H9 (cell line): ENCODE measurements around the gene ZFP69. TPM values are rescaled to one million over a fixed set of nuclear protein-coding genes. Genes with fewer than 3 reads are reported as not detected.

Experiments
- DNase-seq: peaks from one replicate; pipeline ENCODE4 v3.0.0-alpha.2; 2017
- H2AFZ ChIP-seq: one replicate; pipeline ENCODE4 v1.6.1; 2013; ENCODE audit warnings: mild to moderate bottlenecking, low read length, control low read depth, moderate library complexity
- H2AK5ac ChIP-seq: 2 replicates; pipeline ENCODE4 v1.6.1; 2013; ENCODE audit warnings: low read length, control low read depth, mixed read lengths; ENCODE audit not compliant: insufficient read length
- H2BK120ac ChIP-seq: one replicate; pipeline ENCODE4 v1.6.1; 2013; ENCODE audit warnings: low read depth, mild to moderate bottlenecking, low read length, control low read depth, inconsistent platforms; ENCODE audit not compliant: poor library complexity, severe bottlenecking
- H2BK12ac ChIP-seq: 2 replicates; pipeline ENCODE4 v1.6.1; 2013; ENCODE audit warnings: low read length, control low read depth, mixed read lengths, low read depth; ENCODE audit not compliant: insufficient read length
- H2BK15ac ChIP-seq: 2 replicates; pipeline ENCODE4 v1.6.1; 2013; ENCODE audit warnings: low read depth, low read length, control low read depth
- H2BK20ac ChIP-seq: one replicate; pipeline ENCODE4 v1.6.1; 2013; ENCODE audit warnings: low read depth, mild to moderate bottlenecking, low read length, control low read depth, inconsistent platforms; ENCODE audit not compliant: poor library complexity, severe bottlenecking
- H2BK5ac ChIP-seq: 2 replicates; pipeline ENCODE4 v1.6.1; 2013; ENCODE audit warnings: low read length, control low read depth, mixed read lengths; ENCODE audit not compliant: insufficient read length
- H3K14ac ChIP-seq: 2 replicates; pipeline ENCODE4 v1.6.1; 2013; ENCODE audit warnings: low read length, control low read depth; ENCODE audit not compliant: insufficient read depth
- H3K18ac ChIP-seq: 2 replicates; pipeline ENCODE4 v1.6.1; 2013; ENCODE audit warnings: low read depth, mild to moderate bottlenecking, mixed read lengths, low read length, control low read depth; ENCODE audit not compliant: insufficient read length
- H3K23ac ChIP-seq: 2 replicates; pipeline ENCODE4 v1.6.1; 2013; ENCODE audit warnings: low read length, control low read depth, mixed read lengths, low read depth; ENCODE audit not compliant: insufficient read length
- H3K23me2 ChIP-seq: 2 replicates; pipeline ENCODE4 v1.6.1; 2013; ENCODE audit warnings: low read depth, mild to moderate bottlenecking, mixed read lengths, low read length, control low read depth; ENCODE audit not compliant: insufficient read length, poor library complexity, severe bottlenecking
- H3K27ac ChIP-seq: 2 replicates; pipeline ENCODE4 v1.5.1; 2013; ENCODE audit warnings: low read length, control low read depth, mixed read lengths, low read depth; ENCODE audit not compliant: insufficient read length
- H3K27me3 ChIP-seq: 2 replicates; pipeline ENCODE4 v1.6.1; 2013; ENCODE audit warnings: low read length, control low read depth, inconsistent platforms; ENCODE audit not compliant: insufficient read depth
- H3K4ac ChIP-seq: 2 replicates; pipeline ENCODE4 v1.6.1; 2013; ENCODE audit warnings: low read depth, mild to moderate bottlenecking, control low read depth, inconsistent platforms, low read length, moderate library complexity
- H3K4me1 ChIP-seq: 2 replicates; pipeline ENCODE4 v1.6.1; 2013; ENCODE audit warnings: low read length, control low read depth, inconsistent platforms; ENCODE audit not compliant: insufficient read depth
- H3K4me2 ChIP-seq: 2 replicates; pipeline ENCODE4 v1.6.1; 2013; ENCODE audit warnings: low read length, control low read depth, mixed read lengths; ENCODE audit not compliant: insufficient read length, insufficient read depth
- H3K56ac ChIP-seq: 2 replicates; pipeline ENCODE4 v1.6.1; 2013; ENCODE audit warnings: low read depth, mild to moderate bottlenecking, mixed read lengths, low read length, control low read depth; ENCODE audit not compliant: insufficient read length
- H3K79me1 ChIP-seq: 2 replicates; pipeline ENCODE4 v1.6.1; 2013; ENCODE audit warnings: low read depth, mild to moderate bottlenecking, moderate library complexity, low read length, control low read depth, inconsistent platforms; ENCODE audit not compliant: insufficient read depth, poor library complexity, severe bottlenecking
- H3K79me2 ChIP-seq: 2 replicates; pipeline ENCODE4 v1.6.1; 2013; ENCODE audit warnings: low read length, control low read depth, inconsistent platforms; ENCODE audit not compliant: insufficient read depth
- H3K9ac ChIP-seq: 2 replicates; pipeline ENCODE4 v1.6.1; 2013; ENCODE audit warnings: low read length, control low read depth, mixed read lengths; ENCODE audit not compliant: insufficient read length; ENCODE audit errors: extremely low read depth
- H3K9me3 ChIP-seq: one replicate; pipeline ENCODE4 v1.6.1; 2013; ENCODE audit warnings: low read depth, low read length, inconsistent platforms; ENCODE audit not compliant: control insufficient read depth
- H3T11ph ChIP-seq: one replicate; pipeline ENCODE4 v1.6.1; 2013; ENCODE audit warnings: mild to moderate bottlenecking, low read length, control low read depth, inconsistent platforms
- H4K20me1 ChIP-seq: one replicate; pipeline ENCODE4 v1.6.1; 2013; ENCODE audit not compliant: control insufficient read depth, insufficient read length, insufficient read depth
- H4K5ac ChIP-seq: 2 replicates; pipeline ENCODE4 v1.6.1; 2013; ENCODE audit warnings: low read depth, mild to moderate bottlenecking, mixed read lengths, low read length, control low read depth; ENCODE audit not compliant: insufficient read length
- H4K8ac ChIP-seq: replicated peaks from 2 replicates; pipeline ENCODE4 v1.6.1; 2013; ENCODE audit warnings: low read length, control low read depth, mixed read lengths, low read depth; ENCODE audit not compliant: insufficient read length
- H4K91ac ChIP-seq: 2 replicates; pipeline ENCODE4 v1.6.1; 2013; ENCODE audit warnings: low read depth, mild to moderate bottlenecking, moderate library complexity, mixed read lengths, low read length, control low read depth; ENCODE audit not compliant: insufficient read length
- H3K27ac Mint-ChIP-seq, 3 experiments: 2 replicates in 2 of 3; 3 replicates in 1 of 3; pipeline ENCODE4 v1.8.0; 2020 to 2021; ENCODE audit warnings: mixed read lengths in 3 of 3, mild to moderate bottlenecking in 1 of 3, moderate library complexity in 1 of 3
- H3K27me3 Mint-ChIP-seq: 2 replicates; pipeline ENCODE4 v1.8.0; 2021; ENCODE audit warnings: low read depth, mild to moderate bottlenecking, moderate library complexity, mixed read lengths
- H3K36me3 Mint-ChIP-seq, 3 experiments: 2 replicates in 2 of 3; 3 replicates in 1 of 3; pipeline ENCODE4 v1.8.0; 2020 to 2021; ENCODE audit warnings: low read depth in 3 of 3, mixed read lengths in 3 of 3; ENCODE audit not compliant: insufficient read depth in 1 of 3
- H3K4me1 Mint-ChIP-seq, 2 experiments: 2 replicates each; pipeline ENCODE4 v1.8.0; 2020; ENCODE audit warnings: mixed read lengths in 2 of 2
- H3K4me3 Mint-ChIP-seq, 2 experiments: 2 replicates in 1 of 2; 3 replicates in 1 of 2; pipeline ENCODE4 v1.8.0; 2020 to 2021; ENCODE audit warnings: mild to moderate bottlenecking in 2 of 2, mixed read lengths in 2 of 2, moderate library complexity in 1 of 2
- H3K9me3 Mint-ChIP-seq, 2 experiments: 2 replicates in 1 of 2; 3 replicates in 1 of 2; pipeline ENCODE4 v1.8.0; 2020; ENCODE audit warnings: mild to moderate bottlenecking in 2 of 2, mixed read lengths in 2 of 2, moderate library complexity in 1 of 2
- WGBS: extraction: QIAGEN DNeasy Blood & Tissue Kit; methylation state at CpG from one replicate; pipeline ENCODE4 v1.1.7; 2013; ENCODE audit warnings: missing lambda C conversion rate, low lambda C conversion rate, mixed read lengths; ENCODE audit not compliant: insufficient read length; ENCODE audit errors: extremely low coverage; 5-methylcytosine and 5-hydroxymethylcytosine counted together
- total RNA-seq: library from RNA; stranded (reverse); gene quantifications from 2 replicates; pipeline ENCODE4 v1.2.1, GENCODE V29; 2021
- TF ChIP-seq, protein P1 (sequence below): fragments of 200-600 bp; sonication (generic); conservative IDR thresholded peaks from 3 replicates; pipeline ENCODE4 v1.8.0; 2021; ENCODE audit warnings: antibody characterized with exemption, mild to moderate bottlenecking

ZFP69 gene
- total RNA-seq, 1 experiment from 2014 or later = 6.8 TPM

DNA sequence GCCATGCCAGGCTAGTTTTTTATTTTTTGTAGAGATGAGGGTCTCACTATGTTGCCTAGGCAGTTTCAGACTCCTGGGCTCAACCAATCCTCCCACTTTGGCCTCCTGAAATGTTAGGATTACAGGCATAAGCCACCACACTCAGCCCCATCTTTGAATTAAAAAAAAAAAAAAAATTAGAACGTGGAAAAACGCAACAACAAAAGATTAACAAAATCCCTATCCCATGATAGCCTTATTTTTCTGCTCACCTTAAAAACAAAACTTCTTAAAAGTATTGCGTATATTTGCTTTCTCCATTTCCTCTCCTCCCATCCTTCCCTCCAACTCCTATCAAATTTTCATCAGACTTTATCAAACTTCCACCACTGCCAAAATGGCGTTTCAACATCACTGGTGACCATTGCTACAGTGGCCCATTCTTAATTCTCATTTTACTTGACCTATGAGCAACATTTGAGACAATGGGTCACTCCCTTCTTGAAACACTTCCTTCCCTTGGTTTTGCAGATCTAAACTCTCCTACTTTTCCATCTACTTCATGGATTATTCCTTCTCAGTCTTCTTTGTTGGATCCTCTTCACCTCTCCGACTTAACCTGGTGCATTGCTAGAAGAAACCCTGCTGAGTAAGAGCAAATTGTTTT, 53.8 kb downstream of the ZFP69 start:
- no peak overlapping the region for H2BK120ac ChIP-seq
- H3K27me3 Mint-ChIP-seq = peaks cover 6% of the 10 kb centered on the region
- H3K27me3 ChIP-seq = no peaks in the 10 kb centered on the region
- H3K4me1 ChIP-seq = no peaks in the 10 kb centered on the region
- DNase-seq = no peak
- peak overlapping the region; percentile 86 to 98 (median 98); a peak in 6 of 7 replicates for H3K27ac Mint-ChIP-seq
- H4K8ac ChIP-seq = no peak overlapping the region
- no peak overlapping the region for H2BK20ac ChIP-seq
- H3K27ac ChIP-seq = peak overlapping the region; percentile 57
- no peak overlapping the region for H2AFZ ChIP-seq
- H3K36me3 Mint-ChIP-seq = peaks cover 8 to 13% (median 8%) of the 10 kb centered on the region in 3 experiments; a peak in 6 of 7 replicates
- TF ChIP-seq, protein P1, sequence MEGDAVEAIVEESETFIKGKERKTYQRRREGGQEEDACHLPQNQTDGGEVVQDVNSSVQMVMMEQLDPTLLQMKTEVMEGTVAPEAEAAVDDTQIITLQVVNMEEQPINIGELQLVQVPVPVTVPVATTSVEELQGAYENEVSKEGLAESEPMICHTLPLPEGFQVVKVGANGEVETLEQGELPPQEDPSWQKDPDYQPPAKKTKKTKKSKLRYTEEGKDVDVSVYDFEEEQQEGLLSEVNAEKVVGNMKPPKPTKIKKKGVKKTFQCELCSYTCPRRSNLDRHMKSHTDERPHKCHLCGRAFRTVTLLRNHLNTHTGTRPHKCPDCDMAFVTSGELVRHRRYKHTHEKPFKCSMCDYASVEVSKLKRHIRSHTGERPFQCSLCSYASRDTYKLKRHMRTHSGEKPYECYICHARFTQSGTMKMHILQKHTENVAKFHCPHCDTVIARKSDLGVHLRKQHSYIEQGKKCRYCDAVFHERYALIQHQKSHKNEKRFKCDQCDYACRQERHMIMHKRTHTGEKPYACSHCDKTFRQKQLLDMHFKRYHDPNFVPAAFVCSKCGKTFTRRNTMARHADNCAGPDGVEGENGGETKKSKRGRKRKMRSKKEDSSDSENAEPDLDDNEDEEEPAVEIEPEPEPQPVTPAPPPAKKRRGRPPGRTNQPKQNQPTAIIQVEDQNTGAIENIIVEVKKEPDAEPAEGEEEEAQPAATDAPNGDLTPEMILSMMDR = no peak
- peak overlapping the region; percentile 37 for H4K5ac ChIP-seq
- no peaks in the 10 kb centered on the region for H3K79me2 ChIP-seq
- peak overlapping the region; percentile 97 to 99 for H3K4me3 Mint-ChIP-seq
- H3K56ac ChIP-seq = no peak overlapping the region
- H2BK12ac ChIP-seq = peak overlapping the region; percentile 2
- H4K91ac ChIP-seq = no peak overlapping the region
- H3K4me2 ChIP-seq = peak overlapping the region; percentile 95
- no peak overlapping the region for H2BK15ac ChIP-seq
- H3K9me3 ChIP-seq = no peaks in the 10 kb centered on the region
- 100% methylated on average over 1 of the region's 5 CpGs for WGBS
- peak overlapping the region; percentile 46 for H3T11ph ChIP-seq
- H2AK5ac ChIP-seq = peak overlapping the region; percentile 50
- no peak overlapping the region for H3K23ac ChIP-seq
- H4K20me1 ChIP-seq = no peaks in the 10 kb centered on the region
- H3K4me1 Mint-ChIP-seq = peaks cover 12 to 18% of the 10 kb centered on the region in 2 experiments
- H3K23me2 ChIP-seq = peaks cover 10% of the 10 kb centered on the region
- H3K9me3 Mint-ChIP-seq = peaks cover 7 to 9% of the 10 kb centered on the region in 2 experiments
- H3K4ac ChIP-seq = no peak overlapping the region; the same call in 1 of the 2 replicates
- H3K9ac ChIP-seq = peak overlapping the region; percentile 84
- H2BK5ac ChIP-seq = no peak overlapping the region
- peak overlapping the region; percentile 66 for H3K18ac ChIP-seq
- no peaks in the 10 kb centered on the region for H3K79me1 ChIP-seq
- H3K14ac ChIP-seq = peak overlapping the region; percentile 59; the same call in 1 of the 2 replicates
